ENCODE data around the gene FALEC.

DNA sequence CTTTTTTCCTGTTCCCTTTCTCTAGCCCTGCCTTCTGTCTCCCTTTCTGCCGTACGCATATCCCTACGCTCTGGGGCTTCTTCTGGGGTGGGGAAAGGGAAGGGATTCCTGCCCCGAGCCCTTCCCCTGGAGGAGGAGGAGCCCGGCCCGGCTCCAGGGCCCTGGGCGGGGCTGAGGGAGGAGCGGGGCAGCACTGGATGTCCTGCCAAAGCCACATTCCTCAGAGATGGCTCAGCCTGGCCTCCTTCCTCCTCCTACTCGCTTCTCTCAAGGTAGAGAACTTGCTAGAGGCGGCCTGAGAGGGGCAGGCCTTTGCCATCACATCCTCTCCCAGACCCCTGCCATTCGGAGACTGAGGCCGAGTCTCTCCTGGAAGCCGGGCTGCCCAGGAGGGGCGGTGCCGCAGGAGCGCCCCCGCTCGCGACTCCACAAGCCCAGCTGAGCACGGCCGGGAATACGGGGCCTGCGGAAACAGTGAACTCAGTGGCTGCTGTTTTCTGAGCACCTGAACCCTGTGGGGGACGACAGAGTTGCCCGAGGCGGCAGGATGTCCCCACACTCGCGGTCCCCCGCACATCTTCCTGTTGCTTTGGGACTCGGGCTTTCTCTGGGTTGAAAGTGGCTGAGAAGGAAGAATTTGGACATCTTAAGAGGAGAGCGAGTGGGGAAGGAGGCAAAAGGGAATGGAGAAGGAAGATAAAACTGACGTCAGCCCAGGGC, 45.9 kb downstream of the FALEC start:
- TF ChIP-seq, protein P1, sequence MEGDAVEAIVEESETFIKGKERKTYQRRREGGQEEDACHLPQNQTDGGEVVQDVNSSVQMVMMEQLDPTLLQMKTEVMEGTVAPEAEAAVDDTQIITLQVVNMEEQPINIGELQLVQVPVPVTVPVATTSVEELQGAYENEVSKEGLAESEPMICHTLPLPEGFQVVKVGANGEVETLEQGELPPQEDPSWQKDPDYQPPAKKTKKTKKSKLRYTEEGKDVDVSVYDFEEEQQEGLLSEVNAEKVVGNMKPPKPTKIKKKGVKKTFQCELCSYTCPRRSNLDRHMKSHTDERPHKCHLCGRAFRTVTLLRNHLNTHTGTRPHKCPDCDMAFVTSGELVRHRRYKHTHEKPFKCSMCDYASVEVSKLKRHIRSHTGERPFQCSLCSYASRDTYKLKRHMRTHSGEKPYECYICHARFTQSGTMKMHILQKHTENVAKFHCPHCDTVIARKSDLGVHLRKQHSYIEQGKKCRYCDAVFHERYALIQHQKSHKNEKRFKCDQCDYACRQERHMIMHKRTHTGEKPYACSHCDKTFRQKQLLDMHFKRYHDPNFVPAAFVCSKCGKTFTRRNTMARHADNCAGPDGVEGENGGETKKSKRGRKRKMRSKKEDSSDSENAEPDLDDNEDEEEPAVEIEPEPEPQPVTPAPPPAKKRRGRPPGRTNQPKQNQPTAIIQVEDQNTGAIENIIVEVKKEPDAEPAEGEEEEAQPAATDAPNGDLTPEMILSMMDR (IDR thresholded peaks at IDR 0.05; ENCODE audit: insufficient read depth, low read length, poor library complexity, severe bottlenecking) = no peak
- TF ChIP-seq EZH2phosphoT487 (conservative IDR thresholded peaks at IDR 0.05; ENCODE audit: low read length) = no peak
